Measurements from ENCODE around the gene ITGA1.
"Not testable (repeated sequence)": the region's sequence is repeated elsewhere in the genome, so short reads cannot be mapped to it uniquely, and the experiment has no call there.

Gene ITGA1

DNA sequence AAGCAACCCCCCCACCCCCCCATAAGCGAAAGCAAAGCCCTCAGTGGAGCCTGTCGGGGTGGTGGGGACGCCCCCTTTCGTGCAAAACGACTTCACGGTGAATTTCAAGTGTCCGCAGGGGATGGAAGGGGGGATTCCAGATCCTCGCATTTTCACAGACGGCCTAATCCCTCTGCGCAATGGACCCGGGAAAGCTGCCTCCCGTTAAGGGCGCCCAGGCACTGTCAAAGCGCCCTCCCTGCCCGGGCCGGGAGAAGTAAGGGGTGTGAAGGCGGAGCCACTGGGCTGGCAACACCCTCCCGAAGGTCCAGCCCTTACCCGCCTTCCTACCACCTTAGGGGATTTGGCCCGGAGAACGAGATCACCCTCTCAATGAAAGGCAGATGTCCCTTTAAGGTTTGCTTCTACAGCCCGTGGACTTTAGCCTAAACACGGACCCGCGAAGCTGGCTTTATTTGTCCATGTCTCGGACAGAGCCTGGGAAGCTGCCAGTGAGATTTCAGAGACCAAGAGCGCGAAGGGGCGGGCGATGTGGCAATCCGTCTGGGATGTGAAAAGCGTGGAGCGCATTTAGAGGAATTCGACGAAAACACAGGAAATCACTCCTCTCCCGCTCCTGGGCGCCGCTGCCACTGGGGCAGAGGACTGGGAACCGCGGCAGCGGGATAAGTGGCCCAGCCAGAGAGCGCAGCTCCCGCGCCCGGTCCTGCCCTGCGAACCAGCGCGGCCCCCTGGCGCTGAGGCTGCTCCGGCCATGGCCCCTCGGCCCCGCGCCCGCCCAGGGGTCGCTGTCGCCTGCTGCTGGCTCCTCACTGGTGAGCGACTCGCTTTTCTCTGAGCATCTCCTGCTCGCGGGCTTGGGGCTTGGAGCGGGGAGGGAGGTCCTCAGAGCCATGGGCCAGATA, at the start of gene ITGA1, which contains the start of gene PELO:
TSS of gene ITGA1 (plus strand) at position 317 of the 905 bp plus-strand sequence. CDS start at position 755, 438 bp downstream.
TSS of gene PELO (plus strand) at position 317 of the 905 bp plus-strand sequence. CDS start 12,479 bp downstream, outside the sequence.
- no peak for FAIRE-seq

DNA sequence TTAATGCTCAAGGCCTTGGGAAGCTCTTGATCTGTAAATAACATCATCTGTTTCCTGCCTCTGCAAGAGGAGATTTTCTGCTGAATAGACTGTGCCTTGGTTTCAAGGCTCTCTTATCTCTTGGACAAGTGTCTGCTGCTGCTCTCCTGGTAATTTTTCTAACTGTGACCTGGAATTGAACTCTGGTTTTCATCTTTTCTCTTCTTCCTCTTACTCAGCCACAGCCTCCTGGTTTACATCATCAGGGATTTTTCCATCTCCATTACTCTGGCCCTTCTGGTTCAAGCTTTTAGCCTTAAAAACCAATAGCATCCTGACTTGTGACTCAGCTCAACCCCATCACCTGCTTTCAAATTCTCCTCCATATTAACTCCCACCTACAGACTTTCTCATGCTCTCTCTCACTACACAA, 49.6 kb upstream of the ITGA1 start:
- FAIRE-seq, result no peak

DNA sequence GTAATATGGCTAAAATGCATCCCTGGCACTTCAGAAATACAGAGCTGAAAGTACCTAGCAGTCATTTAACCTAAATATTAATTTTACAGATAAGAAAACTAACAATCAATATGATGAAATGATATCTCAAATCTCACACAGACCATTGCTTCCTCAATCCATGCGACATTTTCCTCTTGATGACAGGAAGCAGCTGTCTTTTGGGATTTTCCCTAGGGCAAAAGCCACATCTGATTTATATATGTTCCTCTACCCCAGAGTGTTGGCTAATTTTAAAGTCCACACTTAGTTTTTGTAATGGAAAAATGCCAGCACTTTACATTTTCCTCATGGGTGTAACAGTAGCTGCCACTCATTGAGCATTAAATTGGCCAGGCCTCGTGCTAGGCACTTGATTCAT, 47.7 kb upstream of the ITGA1 start:
- no peak for FAIRE-seq

DNA sequence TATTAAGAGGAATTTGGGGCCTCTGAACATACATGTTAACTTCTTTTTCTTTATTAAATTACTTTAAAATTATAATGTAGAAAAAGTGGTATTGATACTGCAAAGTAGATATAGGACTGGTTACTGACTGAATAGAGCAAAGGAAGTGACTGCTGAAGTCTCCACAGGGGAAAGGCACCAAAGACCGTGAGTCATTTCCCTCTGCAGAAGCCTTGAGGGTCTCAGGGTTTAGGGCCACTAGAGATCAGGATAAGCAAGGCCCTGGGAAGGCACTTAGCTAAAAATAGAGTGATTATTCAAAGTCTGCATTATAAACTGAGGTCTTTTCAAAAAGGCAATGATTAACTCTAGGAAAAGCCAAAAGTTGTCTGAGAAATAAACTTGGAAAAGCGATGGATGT, 44.7 kb upstream of the ITGA1 start:
- FAIRE-seq, result no peak

DNA sequence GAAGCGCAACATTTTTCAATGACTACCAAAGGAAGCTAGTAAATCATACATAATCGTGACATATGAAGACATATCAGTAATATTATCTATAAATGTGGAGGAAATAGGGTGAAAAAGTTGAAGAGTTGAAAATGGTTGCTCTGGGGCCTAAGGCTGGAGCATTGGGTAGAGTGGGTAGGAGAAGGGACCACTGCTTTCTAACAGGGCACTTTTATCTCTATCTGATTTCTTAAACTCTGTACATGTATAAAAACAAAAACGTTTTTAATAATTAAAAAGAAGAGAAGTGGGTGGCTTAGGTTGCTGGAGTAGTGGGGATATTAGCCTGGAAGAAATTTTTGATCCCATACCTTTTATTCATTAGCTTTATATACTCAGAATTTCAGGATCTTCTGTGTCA, 44.2 kb upstream of the ITGA1 start:
- FAIRE-seq, result no peak

DNA sequence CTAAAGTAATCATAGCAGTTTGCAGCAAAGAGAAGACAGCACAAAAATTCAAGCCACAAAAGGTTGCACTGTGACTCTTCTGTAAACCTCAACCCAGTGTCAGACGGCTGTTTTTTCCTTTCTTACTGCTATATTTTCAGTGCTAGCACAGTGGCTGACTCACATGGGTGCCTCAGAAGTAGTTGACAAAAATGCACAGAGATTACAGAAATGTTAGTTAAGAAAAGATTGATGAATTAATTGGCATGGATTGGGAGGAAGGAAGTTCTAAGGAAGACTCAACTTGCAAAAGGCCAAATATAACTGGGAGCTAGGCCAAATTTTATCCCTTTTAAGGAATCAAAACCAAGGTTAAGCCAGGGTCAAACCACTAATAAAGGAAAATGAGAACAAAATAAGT, 43.7 kb upstream of the ITGA1 start:
- FAIRE-seq, result no peak

DNA sequence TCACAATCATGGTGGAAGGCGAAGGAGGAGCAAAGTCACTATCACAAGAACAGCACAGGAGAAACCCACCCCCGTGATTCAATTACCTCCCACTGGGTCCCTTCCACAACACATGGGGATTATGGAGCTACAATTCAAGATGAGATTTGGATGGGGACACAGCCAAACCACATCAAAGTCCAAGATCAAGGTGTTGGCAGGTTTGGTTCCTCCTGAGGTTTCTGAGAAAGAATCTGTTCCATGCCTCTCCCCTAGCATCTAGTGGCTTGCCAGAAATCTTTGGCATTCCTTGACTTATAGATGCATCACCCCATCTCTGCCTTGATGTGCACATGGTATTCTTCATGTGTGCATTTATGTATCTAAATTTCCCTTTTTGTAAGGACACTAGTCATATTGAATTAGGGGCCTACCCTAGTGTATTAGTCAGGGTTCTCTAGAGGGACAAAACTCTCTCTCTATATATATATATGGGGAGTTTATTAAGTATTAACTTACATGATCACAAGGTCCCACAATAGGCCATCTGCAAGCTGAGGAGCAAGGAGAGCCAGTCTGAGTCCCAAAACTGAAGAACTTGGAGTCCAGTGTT, 42.8 kb upstream of the ITGA1 start:
- FAIRE-seq, result not testable (repeated sequence)

DNA sequence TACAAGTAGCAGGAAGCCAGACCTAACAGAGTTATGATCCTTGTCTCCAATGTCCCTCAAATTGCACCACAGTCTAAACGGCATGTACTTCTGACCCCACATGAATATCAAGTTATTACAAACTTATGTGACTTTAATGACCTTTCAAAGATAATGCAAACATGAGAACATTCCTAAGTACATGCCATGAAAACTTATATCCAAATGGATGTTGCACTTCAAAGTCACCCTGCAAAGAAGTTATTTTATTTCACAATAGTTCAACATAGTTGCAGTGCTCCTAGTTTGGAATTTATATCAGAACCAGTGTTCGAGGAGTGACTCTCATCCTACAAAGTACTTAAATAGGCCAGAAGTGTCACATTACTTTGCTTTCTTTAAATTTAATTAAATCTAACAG, 41.2 kb upstream of the ITGA1 start:
- no peak for FAIRE-seq

DNA sequence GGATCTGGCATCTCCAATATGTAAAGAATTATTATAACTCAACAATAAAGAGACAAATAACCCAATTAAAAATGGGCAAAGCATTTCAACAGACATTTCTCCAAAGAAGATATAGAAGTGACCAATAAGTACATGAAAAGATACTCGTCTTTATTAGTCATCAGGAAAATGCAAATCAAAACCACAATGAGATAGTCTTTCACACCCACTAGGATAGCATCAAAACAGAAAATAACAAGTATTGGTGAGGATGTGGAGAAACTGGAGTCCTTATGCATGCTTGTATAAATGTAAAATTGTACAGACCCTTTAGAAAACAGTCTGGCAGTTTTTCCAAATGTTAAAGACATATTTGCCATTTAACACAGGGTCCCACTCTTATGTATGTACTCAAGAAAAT, 39.1 kb upstream of the ITGA1 start:
- no peak for FAIRE-seq

DNA sequence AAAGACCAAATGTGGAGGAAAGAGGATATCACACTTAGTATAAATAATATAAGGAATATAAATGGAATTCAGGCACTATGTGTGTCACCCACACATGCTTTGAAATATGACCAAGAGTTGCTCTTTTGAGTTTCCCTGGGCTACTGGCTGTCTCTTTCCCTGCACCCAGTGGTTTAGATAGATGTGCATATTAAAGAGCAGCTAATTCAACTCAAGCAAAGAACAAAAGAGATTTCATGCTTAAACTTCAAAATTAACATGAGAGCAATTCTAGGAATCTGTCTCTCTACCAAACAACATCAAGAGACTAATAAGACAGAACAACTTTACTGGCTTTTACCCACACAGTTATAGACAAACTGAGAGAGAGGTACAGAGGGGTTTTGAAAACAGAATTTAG, 38.0 kb upstream of the ITGA1 start:
- FAIRE-seq, result no peak

DNA sequence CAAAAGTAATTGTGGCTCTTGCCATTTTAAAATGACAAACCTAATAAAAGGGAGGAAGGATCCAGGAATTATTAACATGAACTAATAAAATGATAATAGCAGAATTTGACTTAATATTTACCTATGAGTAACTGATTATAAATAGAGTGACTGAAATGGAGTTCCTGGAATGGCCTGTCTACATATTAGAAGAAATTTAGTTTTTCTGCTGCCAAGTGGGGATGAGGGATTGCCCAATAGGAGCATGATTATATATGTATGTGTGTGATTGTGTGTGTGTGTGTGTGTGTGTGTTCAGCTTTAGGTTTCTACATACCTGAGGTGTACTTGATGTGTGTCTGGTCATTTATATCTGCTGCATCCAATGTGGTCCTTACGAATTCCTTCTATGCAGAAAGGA, 36.6 kb upstream of the ITGA1 start:
- FAIRE-seq, result no peak

DNA sequence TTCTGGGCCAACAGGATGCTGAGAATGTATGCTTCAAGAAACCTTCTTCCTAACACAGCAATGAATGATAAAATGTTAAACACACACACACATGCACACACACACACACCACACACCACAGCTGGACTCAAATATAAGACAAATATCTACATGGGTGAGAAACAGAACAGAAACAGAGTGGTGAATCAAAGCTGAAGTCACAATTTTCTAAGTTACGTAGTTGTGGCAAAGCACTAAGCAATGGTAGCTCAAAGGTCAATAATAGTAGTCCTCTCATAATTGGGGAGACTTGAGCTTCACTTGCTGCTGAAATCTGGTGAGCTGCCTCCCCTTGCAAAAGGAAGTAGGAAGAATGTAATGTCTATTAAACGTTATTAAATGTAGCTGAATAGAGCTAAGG, 33.7 kb upstream of the ITGA1 start:
- no peak for FAIRE-seq

DNA sequence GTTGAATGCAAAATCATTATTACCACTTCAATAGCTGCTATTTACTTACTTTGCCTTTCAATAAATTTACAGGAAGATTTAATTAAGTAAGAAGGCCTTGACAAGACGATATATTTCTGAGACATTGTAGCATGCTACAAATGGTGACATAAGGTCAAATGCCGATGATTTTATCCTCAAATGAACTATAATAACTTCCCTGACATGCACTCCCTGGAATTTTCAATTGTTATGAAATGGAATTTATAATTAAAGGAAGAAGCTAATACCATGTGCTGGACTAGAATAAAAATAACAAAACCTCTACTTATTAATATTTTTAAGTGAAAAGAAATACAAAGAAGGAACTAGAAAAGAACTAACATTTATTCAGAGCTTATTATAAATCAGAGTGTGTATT, 30.2 kb upstream of the ITGA1 start:
- FAIRE-seq, result no peak

DNA sequence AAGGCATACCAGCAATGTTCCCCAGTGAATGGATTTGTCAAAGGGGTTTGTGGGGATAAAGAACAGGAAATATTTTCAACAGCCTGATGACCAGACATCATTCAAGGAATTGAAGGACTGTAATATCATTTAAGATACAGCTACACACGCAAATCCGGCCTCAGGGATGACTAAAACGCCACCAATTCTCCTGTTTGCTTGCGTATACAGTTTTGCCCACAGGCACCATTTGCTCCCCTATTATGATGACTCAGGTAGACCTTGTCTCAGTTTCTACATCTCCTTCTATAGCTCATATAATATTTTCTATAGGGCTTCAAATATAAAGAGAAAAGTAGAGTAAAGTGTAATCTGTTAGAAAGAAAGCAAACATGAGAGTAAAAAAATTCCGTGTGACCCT, 29.7 kb upstream of the ITGA1 start:
- no peak for FAIRE-seq

DNA sequence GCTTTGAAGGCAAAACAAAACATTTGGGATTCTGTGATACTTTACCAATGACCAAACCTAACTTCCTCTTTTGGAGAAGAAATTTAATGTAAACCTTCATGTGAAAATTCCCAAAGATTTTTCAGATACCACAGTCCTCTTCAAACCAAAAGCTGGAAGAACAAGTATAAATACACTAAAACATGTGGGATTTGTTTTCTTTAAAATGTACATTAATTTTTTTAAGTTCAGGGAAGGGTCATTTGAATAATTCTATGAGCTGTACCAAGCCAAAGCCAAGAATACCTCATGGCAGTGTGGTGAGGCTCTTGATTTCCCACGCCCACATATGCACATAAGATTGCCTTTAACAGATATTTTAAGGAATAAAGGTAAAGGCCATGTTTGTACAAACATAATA, 28.4 kb upstream of the ITGA1 start:
- FAIRE-seq, result no peak

DNA sequence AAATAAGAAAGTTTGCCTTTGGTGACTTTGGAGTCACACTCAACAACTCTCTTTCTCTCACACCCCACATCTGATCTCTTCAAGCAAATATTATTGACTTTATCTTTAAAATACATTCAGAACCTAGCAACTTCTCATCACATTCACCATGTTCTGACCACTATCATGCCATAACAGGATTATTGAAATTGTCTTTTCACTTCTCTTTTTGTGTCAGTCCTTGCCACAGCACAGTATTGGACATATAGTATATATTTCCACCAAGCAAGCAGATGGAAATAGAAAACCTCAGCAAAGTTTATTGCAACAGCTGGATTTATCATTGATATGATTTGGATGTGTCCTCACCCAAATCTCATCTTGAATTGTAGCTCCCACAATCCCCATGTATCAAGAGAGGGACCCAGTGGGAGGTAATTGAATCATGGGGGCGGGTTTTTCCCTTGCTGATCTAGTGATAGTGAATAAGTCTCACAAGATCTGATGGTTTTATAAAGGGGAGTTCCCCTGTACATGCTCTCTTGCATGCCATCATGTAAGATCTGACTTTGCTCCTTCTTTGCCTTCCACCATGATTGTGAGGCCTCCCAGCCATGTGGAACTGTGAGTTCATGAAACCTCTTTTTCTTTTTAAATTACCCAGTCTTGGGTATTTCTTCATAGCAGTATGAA, 26.9 kb upstream of the ITGA1 start:
- FAIRE-seq, result no peak

DNA sequence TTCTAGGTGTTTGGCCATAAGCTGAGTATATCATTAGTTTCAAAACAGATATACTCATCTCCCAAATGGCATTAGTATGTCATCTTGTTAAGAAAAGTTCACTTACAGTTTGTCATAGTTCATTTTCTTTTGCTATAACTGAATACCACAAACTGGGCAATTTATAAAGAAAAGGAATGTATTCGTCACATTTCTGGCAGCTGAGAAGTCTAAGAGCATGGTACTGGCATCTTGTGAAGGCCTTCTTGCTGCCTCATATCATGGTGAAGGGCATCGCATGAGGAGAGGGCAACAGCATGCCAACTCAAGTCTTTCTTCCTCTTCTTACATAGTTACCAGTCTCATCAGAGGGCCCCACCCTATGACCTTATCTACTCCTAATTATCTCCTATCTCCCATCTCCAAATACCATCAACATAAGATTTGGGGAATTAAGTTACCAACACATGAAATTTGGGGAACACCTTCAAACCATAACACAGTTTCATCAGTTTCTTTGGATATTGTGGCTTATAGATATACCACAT, 20.4 kb upstream of the ITGA1 start:
- no peak for FAIRE-seq

DNA sequence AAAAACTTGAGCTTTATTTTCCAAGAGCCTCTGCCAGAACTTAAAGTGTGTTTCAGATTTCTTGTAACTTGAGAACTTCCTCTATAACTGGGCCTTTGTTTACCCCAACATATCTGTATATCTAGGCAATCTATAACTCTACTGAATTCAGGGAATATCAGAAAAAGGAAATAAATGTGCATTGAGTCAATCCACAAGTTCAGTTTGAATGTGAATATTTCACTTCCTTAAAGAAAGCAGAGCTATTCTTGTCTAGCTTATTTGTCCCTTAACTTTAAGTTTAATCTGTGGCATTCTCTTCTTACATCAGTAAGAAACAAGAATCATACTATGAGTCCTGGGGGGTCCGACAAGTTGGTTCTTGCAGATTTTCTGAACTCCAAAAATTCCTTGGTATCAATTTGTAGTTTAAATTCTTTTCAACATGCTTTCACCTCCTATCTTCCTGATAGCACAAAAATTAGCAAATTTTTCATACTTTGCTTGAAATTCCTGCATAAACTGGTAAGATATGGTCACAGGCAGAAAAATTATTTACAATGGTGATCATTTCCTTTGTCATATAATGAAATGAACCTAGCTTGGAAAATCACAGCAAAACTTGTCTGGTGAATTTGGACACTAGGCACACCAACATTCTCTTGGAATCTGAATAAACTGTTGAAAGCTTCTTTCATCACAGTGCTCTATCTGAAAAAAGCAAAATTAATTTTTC, 19.8 kb upstream of the ITGA1 start:
- FAIRE-seq, result no peak

DNA sequence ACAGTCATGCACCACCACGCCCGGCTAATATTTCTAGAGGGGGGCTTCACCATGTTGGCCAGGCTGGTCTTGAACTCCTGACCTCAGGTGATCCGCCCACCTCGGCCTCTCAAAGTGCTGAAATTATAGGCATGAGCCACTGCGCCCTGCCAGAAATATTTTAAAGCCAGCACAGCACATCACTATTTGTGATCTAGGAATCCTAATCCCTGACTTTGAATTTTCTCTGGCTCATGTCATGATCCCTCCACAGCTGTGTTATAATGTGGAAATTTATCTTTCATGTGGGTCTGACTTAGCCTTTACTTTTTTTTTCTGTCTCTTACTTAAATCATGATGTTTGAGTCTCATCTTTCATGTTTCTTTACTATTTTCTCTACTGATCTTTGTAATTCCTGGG, 18.7 kb upstream of the ITGA1 start:
- FAIRE-seq, result no peak

DNA sequence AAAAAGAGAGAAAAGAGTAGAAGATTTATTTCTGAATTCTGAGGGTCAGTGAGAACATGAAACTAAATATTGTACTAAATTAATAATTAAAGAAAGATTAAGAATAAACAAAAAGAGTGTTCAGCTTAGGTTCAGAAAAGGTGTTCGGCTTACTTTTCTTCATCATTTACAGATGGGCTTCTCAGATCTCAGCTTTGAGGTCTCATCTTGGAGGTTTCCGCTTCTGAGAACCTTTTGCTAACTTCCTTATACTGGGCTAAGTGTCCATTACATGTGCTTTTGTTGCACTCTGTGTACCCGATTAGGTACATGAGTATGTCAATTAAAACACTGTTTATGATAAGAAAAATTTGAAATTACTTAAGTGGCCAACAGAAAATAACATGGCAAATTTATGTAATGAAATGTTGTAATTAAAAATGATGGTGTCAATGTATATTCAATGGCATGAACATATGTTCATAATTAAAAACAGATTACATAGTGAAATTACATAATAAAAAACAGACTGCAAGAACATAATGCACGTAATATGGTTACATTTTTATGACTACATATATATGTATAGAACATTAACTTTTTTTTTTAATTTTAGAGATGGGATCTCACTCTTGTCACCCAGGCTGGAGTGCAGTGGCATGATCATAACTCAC, 17.3 kb upstream of the ITGA1 start:
- FAIRE-seq, result no peak

DNA sequence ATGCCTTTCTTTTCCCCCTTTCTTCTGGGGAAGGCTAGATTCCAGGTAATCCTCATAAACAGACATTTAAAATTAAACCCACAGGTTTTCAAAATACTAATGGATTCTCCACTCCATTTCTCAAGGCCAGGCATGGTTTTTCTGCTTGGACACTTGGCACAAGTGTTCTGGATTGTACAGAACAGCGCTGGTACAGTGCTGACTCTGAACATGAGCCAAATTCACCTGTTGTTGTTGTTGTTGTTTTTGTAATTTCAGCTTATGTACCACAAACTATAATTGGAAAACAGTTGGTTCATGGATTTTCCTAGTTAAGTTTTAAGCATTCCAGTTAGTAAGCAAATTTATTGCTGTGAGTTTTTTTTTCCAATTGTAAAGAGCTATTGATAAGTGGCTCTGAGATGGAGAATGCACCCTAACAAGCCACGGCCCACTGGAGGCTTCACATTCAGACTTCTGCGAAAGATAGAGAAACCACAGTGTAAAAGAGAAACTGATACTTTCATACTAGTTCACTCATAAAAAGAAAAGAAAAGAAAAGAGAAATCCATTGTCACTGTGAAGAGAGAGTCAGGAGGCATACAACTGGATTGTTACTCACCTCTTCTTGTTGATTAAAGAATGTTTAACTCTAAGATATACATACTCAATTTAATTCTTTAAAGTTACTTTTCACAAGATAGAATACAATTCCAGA, 16.2 kb upstream of the ITGA1 start:
- no peak for FAIRE-seq

DNA sequence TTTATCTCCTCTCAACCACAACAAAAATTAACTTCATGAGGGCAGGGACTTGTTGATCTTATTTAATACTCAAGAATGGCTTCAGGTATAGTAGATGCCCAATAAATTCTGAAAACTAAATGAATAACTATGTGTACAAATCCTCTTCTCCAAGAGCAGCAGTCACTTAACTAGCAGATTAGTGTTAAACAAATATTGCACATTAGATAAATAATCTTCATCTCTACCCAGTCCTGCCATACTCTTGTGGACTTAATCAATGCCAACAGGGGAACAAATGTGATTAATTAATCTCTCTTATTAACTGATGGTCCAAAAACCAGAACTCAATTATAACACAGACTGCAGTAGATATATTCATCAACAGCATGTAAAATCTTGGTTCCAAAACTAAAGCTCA, 15.0 kb upstream of the ITGA1 start:
- FAIRE-seq, result no peak

Measured in A204.1 (cell line).